Measurements from ENCODE around the gene EVX2. TPM values are rescaled to one million over a fixed set of nuclear protein-coding genes. Genes with fewer than 3 reads are reported as not detected.

Gene EVX2
- polyA plus RNA-seq, 1 of the 3 experiments (the other 2 are of a cell fraction), result not detected

DNA sequence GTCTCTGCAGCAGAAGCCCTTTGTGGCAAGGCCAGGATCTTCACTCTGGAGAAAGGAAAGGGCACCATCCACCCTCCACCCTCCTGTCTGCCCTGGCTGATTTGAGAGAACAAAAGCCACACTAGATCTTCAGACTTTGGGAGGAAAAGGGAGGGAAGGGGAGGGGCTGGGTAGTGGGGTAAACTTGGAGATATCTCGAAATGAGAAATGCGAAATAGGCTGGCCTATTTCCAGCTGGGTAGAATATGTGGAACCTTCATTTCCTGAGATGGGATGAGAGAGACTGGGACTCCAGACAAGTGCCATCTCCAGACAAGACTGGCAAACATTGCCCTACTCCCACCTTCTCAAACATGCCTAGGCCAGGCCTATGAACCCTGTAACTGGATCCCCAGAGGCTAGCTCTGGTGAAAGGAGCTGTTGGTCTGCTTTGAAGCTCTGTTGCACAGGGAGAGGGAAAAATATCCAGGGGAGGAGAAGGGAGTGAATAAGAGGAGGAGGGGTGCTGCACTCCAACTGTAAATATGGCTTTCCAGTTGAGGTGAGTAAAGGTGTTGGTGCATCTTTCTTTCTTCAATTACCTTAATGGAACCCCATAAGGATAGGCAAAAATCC is 17.6 kb upstream of the EVX2 start:
- H3K9me2 ChIP-seq, result no peaks in the 10 kb centered on the region
- H3K27me3 ChIP-seq (ENCODE audit: insufficient read depth), result peaks cover 97% of the 10 kb centered on the region
- no peak overlapping the region for H3K9ac ChIP-seq
- H4K20me1 ChIP-seq (ENCODE audit: insufficient read depth), result no peaks in the 10 kb centered on the region
- H3K9me3 ChIP-seq, result no peaks in the 10 kb centered on the region
- peaks cover 0 to 28% of the 10 kb centered on the region in 2 experiments; a peak in 3 of 4 replicates for H3K4me1 ChIP-seq (ENCODE audit: control insufficient read depth in 1 of 2, insufficient read depth in 2 of 2, low read depth in 1 of 2, low read length in 1 of 2)
- no peak overlapping the region for H3K27ac ChIP-seq (ENCODE audit: low read depth in 2 of 2, low read length in 1 of 2)
- 45% methylated on average over 2 of the region's 2 CpGs for WGBS (ENCODE audit: low lambda C conversion rate)
- no peaks in the 10 kb centered on the region for H3K36me3 ChIP-seq (replicated peaks in 1 of 2; ENCODE audit: control insufficient read depth in 1 of 2, insufficient read depth in 2 of 2, low read length in 1 of 2)
- CTCF ChIA-PET, result interaction anchor here (0.9 to 17.7 kb wide), 6 partner anchors 8 to 850 kb away, joined by 3 to 264 read pairs (median 6); partner anchors contain the start of genes HOXD12 and HOXD13
- no peak overlapping the region for H2AFZ ChIP-seq (ENCODE audit: low read depth)
- peaks cover 8% of the 10 kb centered on the region for H3F3A ChIP-seq (replicated peaks; ENCODE audit: insufficient read depth)
- POLR2A ChIA-PET, result interaction anchor here (1.1 kb wide), 1 partner anchor 21 kb away, joined by 3 read pairs; the partner anchor contains the start of gene HOXD9
- DNase-seq, result no peak
- no peak overlapping the region for H3K4me3 ChIP-seq (ENCODE audit: low read depth in 2 of 2, low read length in 1 of 2)
- no peak overlapping the region for H3K4me2 ChIP-seq
- TF ChIP-seq TEAD4 (IDR thresholded peaks at IDR 0.05; ENCODE audit: borderline replicate concordance, insufficient read depth) (no peak), FOXM1 (IDR thresholded peaks at IDR 0.05; ENCODE audit: low read depth) (no peak), TAF1 (IDR thresholded peaks at IDR 0.05; ENCODE audit: borderline replicate concordance, low read depth, low read length) (no peak), RCOR1 (IDR thresholded peaks at IDR 0.05; ENCODE audit: low read length) (no peak)
- TF ChIP-seq, protein P1, sequence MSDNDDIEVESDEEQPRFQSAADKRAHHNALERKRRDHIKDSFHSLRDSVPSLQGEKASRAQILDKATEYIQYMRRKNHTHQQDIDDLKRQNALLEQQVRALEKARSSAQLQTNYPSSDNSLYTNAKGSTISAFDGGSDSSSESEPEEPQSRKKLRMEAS (IDR thresholded peaks at IDR 0.05; ENCODE audit: low read depth), result no peak
- TF ChIP-seq, protein P2, sequence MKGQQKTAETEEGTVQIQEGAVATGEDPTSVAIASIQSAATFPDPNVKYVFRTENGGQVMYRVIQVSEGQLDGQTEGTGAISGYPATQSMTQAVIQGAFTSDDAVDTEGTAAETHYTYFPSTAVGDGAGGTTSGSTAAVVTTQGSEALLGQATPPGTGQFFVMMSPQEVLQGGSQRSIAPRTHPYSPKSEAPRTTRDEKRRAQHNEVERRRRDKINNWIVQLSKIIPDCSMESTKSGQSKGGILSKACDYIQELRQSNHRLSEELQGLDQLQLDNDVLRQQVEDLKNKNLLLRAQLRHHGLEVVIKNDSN (IDR thresholded peaks at IDR 0.05; ENCODE audit: borderline replicate concordance, low read depth), result no peak
- TF ChIP-seq, protein P3, sequence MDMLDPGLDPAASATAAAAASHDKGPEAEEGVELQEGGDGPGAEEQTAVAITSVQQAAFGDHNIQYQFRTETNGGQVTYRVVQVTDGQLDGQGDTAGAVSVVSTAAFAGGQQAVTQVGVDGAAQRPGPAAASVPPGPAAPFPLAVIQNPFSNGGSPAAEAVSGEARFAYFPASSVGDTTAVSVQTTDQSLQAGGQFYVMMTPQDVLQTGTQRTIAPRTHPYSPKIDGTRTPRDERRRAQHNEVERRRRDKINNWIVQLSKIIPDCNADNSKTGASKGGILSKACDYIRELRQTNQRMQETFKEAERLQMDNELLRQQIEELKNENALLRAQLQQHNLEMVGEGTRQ (IDR thresholded peaks at IDR 0.05; ENCODE audit: borderline replicate concordance, low read depth, low read length), result no peak
- no peaks in the 10 kb centered on the region for H3K79me2 ChIP-seq (ENCODE audit: insufficient read depth)

DNA sequence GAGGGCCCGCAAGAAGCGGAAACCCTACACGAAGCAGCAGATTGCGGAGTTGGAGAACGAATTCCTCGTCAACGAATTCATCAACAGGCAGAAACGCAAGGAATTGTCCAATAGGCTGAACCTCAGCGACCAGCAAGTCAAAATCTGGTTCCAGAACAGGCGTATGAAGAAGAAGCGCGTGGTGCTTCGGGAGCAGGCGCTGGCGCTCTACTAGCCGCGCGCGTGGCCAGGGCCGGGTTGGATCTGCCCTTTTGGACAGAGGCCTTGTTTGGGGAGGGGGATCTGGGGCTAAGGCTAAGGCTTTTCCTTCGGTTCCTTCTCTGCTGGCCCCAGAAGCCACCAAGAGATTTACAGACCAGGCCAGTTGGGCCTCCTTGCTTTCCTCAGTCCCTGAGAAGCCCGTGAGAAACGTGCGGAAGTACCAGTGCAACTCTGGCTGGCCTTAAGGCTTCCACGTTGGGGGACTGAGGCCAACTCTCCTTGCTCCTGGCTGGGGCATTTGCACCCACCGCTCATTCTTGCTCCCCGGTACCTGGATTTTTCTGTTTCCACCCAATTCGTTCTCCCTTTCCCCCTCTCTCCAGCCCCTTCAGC is 16.9 kb upstream of the EVX2 start:
- 60% methylated on average over 27 of the region's 28 CpGs for WGBS (ENCODE audit: low lambda C conversion rate)
- TF ChIP-seq NFIC (IDR thresholded peaks at IDR 0.05; ENCODE audit: borderline replicate concordance) (no peak), SIN3A (IDR thresholded peaks at IDR 0.05; ENCODE audit: borderline replicate concordance, low read depth, low read length) (no peak), TCF12 (IDR thresholded peaks at IDR 0.05) (no peak), RCOR1 (IDR thresholded peaks at IDR 0.05; ENCODE audit: low read length) (no peak), JUND (IDR thresholded peaks at IDR 0.05) (no peak), TEAD4 (IDR thresholded peaks at IDR 0.05; ENCODE audit: borderline replicate concordance, insufficient read depth) (no peak), FOXJ3 (CRISPR knock-in tag; IDR thresholded peaks at IDR 0.05) (no peak), CHD2 (IDR thresholded peaks at IDR 0.05; ENCODE audit: low read length, partially characterized antibody) (no peak), GABPA (IDR thresholded peaks at IDR 0.05; ENCODE audit: low read depth) (no peak), RAD21 (IDR thresholded peaks at IDR 0.05; ENCODE audit: low read length) (no peak)
- TF ChIP-seq, protein P4, sequence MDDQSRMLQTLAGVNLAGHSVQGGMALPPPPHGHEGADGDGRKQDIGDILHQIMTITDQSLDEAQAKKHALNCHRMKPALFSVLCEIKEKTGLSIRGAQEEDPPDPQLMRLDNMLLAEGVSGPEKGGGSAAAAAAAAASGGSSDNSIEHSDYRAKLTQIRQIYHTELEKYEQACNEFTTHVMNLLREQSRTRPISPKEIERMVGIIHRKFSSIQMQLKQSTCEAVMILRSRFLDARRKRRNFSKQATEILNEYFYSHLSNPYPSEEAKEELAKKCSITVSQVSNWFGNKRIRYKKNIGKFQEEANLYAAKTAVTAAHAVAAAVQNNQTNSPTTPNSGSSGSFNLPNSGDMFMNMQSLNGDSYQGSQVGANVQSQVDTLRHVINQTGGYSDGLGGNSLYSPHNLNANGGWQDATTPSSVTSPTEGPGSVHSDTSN (IDR thresholded peaks at IDR 0.05), result no peak
- TF ChIP-seq, protein P5, sequence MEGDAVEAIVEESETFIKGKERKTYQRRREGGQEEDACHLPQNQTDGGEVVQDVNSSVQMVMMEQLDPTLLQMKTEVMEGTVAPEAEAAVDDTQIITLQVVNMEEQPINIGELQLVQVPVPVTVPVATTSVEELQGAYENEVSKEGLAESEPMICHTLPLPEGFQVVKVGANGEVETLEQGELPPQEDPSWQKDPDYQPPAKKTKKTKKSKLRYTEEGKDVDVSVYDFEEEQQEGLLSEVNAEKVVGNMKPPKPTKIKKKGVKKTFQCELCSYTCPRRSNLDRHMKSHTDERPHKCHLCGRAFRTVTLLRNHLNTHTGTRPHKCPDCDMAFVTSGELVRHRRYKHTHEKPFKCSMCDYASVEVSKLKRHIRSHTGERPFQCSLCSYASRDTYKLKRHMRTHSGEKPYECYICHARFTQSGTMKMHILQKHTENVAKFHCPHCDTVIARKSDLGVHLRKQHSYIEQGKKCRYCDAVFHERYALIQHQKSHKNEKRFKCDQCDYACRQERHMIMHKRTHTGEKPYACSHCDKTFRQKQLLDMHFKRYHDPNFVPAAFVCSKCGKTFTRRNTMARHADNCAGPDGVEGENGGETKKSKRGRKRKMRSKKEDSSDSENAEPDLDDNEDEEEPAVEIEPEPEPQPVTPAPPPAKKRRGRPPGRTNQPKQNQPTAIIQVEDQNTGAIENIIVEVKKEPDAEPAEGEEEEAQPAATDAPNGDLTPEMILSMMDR (IDR thresholded peaks at IDR 0.05), result no peak
- TF ChIP-seq, protein P6, sequence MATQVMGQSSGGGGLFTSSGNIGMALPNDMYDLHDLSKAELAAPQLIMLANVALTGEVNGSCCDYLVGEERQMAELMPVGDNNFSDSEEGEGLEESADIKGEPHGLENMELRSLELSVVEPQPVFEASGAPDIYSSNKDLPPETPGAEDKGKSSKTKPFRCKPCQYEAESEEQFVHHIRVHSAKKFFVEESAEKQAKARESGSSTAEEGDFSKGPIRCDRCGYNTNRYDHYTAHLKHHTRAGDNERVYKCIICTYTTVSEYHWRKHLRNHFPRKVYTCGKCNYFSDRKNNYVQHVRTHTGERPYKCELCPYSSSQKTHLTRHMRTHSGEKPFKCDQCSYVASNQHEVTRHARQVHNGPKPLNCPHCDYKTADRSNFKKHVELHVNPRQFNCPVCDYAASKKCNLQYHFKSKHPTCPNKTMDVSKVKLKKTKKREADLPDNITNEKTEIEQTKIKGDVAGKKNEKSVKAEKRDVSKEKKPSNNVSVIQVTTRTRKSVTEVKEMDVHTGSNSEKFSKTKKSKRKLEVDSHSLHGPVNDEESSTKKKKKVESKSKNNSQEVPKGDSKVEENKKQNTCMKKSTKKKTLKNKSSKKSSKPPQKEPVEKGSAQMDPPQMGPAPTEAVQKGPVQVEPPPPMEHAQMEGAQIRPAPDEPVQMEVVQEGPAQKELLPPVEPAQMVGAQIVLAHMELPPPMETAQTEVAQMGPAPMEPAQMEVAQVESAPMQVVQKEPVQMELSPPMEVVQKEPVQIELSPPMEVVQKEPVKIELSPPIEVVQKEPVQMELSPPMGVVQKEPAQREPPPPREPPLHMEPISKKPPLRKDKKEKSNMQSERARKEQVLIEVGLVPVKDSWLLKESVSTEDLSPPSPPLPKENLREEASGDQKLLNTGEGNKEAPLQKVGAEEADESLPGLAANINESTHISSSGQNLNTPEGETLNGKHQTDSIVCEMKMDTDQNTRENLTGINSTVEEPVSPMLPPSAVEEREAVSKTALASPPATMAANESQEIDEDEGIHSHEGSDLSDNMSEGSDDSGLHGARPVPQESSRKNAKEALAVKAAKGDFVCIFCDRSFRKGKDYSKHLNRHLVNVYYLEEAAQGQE (IDR thresholded peaks at IDR 0.05; ENCODE audit: low read depth, low read length), result no peak

More for the DNA sequence above, 16.9 kb upstream of the EVX2 start:
- Histone ChIP-seq H3K9me2 (no peaks in the 10 kb centered on the region), H2AFZ (ENCODE audit: low read depth) (no peak overlapping the region), H3K4me3 (ENCODE audit: low read depth in 2 of 2, low read length in 1 of 2) (no peak overlapping the region), H3K79me2 (ENCODE audit: insufficient read depth) (no peaks in the 10 kb centered on the region), H3K36me3 (replicated peaks in 1 of 2; ENCODE audit: control insufficient read depth in 1 of 2, insufficient read depth in 2 of 2, low read length in 1 of 2) (no peaks in the 10 kb centered on the region), H3K9ac (no peak overlapping the region), H3K9me3 (no peaks in the 10 kb centered on the region), H3K27me3 (ENCODE audit: insufficient read depth) (peaks cover 97% of the 10 kb centered on the region), H4K20me1 (ENCODE audit: insufficient read depth) (no peaks in the 10 kb centered on the region), H3K27ac (ENCODE audit: low read depth in 2 of 2, low read length in 1 of 2) (no peak overlapping the region), H3K4me2 (no peak overlapping the region), H3K4me1 (ENCODE audit: control insufficient read depth in 1 of 2, insufficient read depth in 2 of 2, low read depth in 1 of 2, low read length in 1 of 2) (peaks cover 0 to 28% of the 10 kb centered on the region in 2 experiments; a peak in 3 of 4 replicates), H3F3A (replicated peaks; ENCODE audit: insufficient read depth) (peaks cover 8% of the 10 kb centered on the region)
- ChIA-PET POLR2A (no interaction called here), CTCF (interaction anchor here (1.1 to 17.7 kb wide), 3 partner anchors 7 to 849 kb away, joined by 3 to 264 read pairs (median 9); partner anchors contain the start of genes HOXD12 and HOXD13)
- DNase-seq, result no peak
